ENCODE measurements around the gene TMCC2.

GRCh38 chr1:205304046-205304694, 76.4 kb downstream of the TMCC2 start:
- TF ChIP-seq EZH2 (IDR thresholded peaks at IDR 0.05; ENCODE audit: insufficient read depth, low read length) (no peak), CTCF (IDR thresholded peaks at IDR 0.05; ENCODE audit: insufficient read depth, low read depth, low read length) (no peak)

All from astrocyte (in vitro differentiated cells and primary cell).